Kidney (tissue), 14 donors: ENCODE results near the gene PTPN18. TPM values are rescaled to one million over a fixed set of nuclear protein-coding genes. Genes with fewer than 3 reads are reported as not detected.

ENCODE experiments used
- DNase-seq, 5 donors: peaks; one replicate each; pipeline ENCODE4 v3.0.0-alpha.2; 2013 to 2020
- FAIRE-seq: peaks from 2 replicates; lab custom pipeline; 2012; peaks lifted over from hg19 to GRCh38; lab: Jason Lieb, UNC
- H3K27ac ChIP-seq, 2 donors: one replicate each; pipeline ENCODE4 v1.7.0; 2013; ENCODE audit warnings: low read depth in 2 of 2, low read length in 2 of 2, inconsistent platforms in 1 of 2
- H3K27me3 ChIP-seq: one replicate; pipeline ENCODE4 v1.7.1; 2013; ENCODE audit warnings: low read length, inconsistent platforms; ENCODE audit not compliant: control insufficient read depth, insufficient read depth
- H3K36me3 ChIP-seq, 3 donors: one replicate each; pipeline versions ENCODE4 v1.7.0 to v1.7.1; 2013; ENCODE audit warnings: low read length in 3 of 3, control low read depth in 1 of 3, inconsistent platforms in 1 of 3; ENCODE audit not compliant: insufficient read depth in 3 of 3, control insufficient read depth in 2 of 3
- H3K4me1 ChIP-seq, 3 donors: one replicate each; pipeline versions ENCODE4 v1.7.0 to v1.7.1; 2013; ENCODE audit warnings: low read length in 3 of 3, inconsistent platforms in 1 of 3, low read depth in 1 of 3; ENCODE audit not compliant: control insufficient read depth in 2 of 3, insufficient read depth in 2 of 3
- H3K4me3 ChIP-seq, 3 donors: one replicate each; pipeline versions ENCODE4 v1.7.0 to v1.8.1; 2013; ENCODE audit warnings: low read length in 3 of 3, control low read depth in 1 of 3, inconsistent platforms in 1 of 3
- H3K9ac ChIP-seq, 3 donors: one replicate each; pipeline versions ENCODE4 v1.7.0 to v1.7.1; 2013; ENCODE audit warnings: low read length in 3 of 3, control low read depth in 1 of 3, inconsistent platforms in 1 of 3
- H3K9me3 ChIP-seq, 3 donors: one replicate each; pipeline versions ENCODE4 v1.7.0 to v1.7.1; 2013; ENCODE audit warnings: low read length in 3 of 3, control low read depth in 1 of 3, inconsistent platforms in 1 of 3; ENCODE audit not compliant: control insufficient read depth in 2 of 3, insufficient read depth in 1 of 3
- CTCF ChIP-seq: IDR thresholded peaks from 3 replicates; pipeline ENCODE4 v1.5.1; 2012; ENCODE audit warnings: mild to moderate bottlenecking, moderate library complexity, borderline replicate concordance; ENCODE audit not compliant: insufficient read depth; ENCODE audit errors: extremely low read depth
- intact Hi-C: fragments of 100-400 bp; cut with DNase I; formaldehyde crosslinking; loops from one replicate; pipeline ENCODE4 v1.11.1; 2022
- polyA plus RNA-seq: library from polyadenylated mRNA; stranded (reverse); fragments of 350-450 nt; fragmentation: Illumina TruSeq; extraction: RNeasy Lipid Tissue Mini Kit (QIAGEN cat#74804); gene quantifications from one replicate; pipeline ENCODE4 v1.2.3, GENCODE V29; 2014; ENCODE audit warnings: low read depth, low replicate concordance; ENCODE audit not compliant: insufficient read depth
- total RNA-seq: library from RNA; stranded (reverse); fragmentation: NEBNext Ultra II Directional; extraction: Animal tissue kit (Norgen Biotek cat#: 25700); gene quantifications from one replicate; pipeline ENCODE4 v1.2.1, GENCODE V29; 2021
- donor health status: control.
- donor health status: control.
- donor health status: control.
- donor health status: control.
- donor health status: control.
- donor health status: DM: yes; HTN: yes; CAD: no.
- donor health status: Normal renal cell carcinoma (clear cell type).

The PTPN18 gene
- total and polyA plus RNA-seq, 2 donors from 2014 or later = 34.8 to 89.2 TPM

- intact Hi-C loops = loop anchor here (10.0 kb wide), 1 partner anchor 154 kb away; the partner anchor contains the start of genes MZT2B and SMPD4
- H3K4me3 ChIP-seq = no peak overlapping the region
- no peaks in the 10 kb centered on the region for H3K9me3 ChIP-seq
- no peak for DNase-seq
- H3K27ac ChIP-seq = no peak overlapping the region
- TF ChIP-seq CTCF = no peak
- FAIRE-seq = no peak
- no peaks in the 10 kb centered on the region for H3K27me3 ChIP-seq
- H3K9ac ChIP-seq = no peak overlapping the region
- peaks cover 2 to 7% (median 6%) of the 10 kb centered on the region in 3 donors for H3K36me3 ChIP-seq
- H3K4me1 ChIP-seq = peaks cover 0 to 7% (median 4%) of the 10 kb centered on the region in 3 donors
Observed at GRCh38 chr2:130338793-130339345, 17.0 kb upstream of the PTPN18 start.

- Histone ChIP-seq H3K4me3 (no peak overlapping the region), H3K4me1 (peaks cover 0 to 7% (median 4%) of the 10 kb centered on the region in 3 donors), H3K9ac (no peak overlapping the region), H3K9me3 (no peaks in the 10 kb centered on the region), H3K27ac (no peak overlapping the region), H3K27me3 (no peaks in the 10 kb centered on the region), H3K36me3 (peaks cover 2 to 14% (median 14%) of the 10 kb centered on the region in 3 donors)
- DNase-seq = no peak
- intact Hi-C loops = loop anchor here (10.0 kb wide), 1 partner anchor 155 kb away; the partner anchor contains the start of genes MZT2B and SMPD4
- no peak for FAIRE-seq
- TF ChIP-seq CTCF = no peak
Observed at GRCh38 chr2:130339885-130340745, 15.7 kb upstream of the PTPN18 start.

- peak overlapping the region; percentile 34 to 91 (median 51) for H3K9ac ChIP-seq
- peaks cover 0 to 7% (median 4%) of the 10 kb centered on the region in 3 donors for H3K4me1 ChIP-seq
- peaks cover 2 to 29% (median 22%) of the 10 kb centered on the region in 3 donors for H3K36me3 ChIP-seq
- FAIRE-seq = no peak
- peak in 2 of 5 donors; percentile 34 to 45 for DNase-seq
- intact Hi-C loops = no loop called here
- H3K27me3 ChIP-seq = no peaks in the 10 kb centered on the region
- peak overlapping the region; percentile 49 to 96 for H3K27ac ChIP-seq
- H3K4me3 ChIP-seq = peak overlapping the region; percentile 91 to 96 (median 94)
- TF ChIP-seq CTCF = no peak
- no peaks in the 10 kb centered on the region for H3K9me3 ChIP-seq
Observed at GRCh38 chr2:130341562-130342019, 14.3 kb upstream of the PTPN18 start.
